GM18870 (cell line): ENCODE results near the gene ATP1A3.
"Not testable (repeated sequence)": the region's sequence is repeated elsewhere in the genome, so short reads cannot be mapped to it uniquely, and the experiment has no call there.

ENCODE experiments used
- ATAC-seq: cut with Tn5 transposase; IDR thresholded peaks from one replicate; pipeline ENCODE4 v1.9.1; 2021; ENCODE audit warnings: moderate library complexity; ENCODE audit not compliant: unreplicated experiment

ATP1A3 gene

DNA sequence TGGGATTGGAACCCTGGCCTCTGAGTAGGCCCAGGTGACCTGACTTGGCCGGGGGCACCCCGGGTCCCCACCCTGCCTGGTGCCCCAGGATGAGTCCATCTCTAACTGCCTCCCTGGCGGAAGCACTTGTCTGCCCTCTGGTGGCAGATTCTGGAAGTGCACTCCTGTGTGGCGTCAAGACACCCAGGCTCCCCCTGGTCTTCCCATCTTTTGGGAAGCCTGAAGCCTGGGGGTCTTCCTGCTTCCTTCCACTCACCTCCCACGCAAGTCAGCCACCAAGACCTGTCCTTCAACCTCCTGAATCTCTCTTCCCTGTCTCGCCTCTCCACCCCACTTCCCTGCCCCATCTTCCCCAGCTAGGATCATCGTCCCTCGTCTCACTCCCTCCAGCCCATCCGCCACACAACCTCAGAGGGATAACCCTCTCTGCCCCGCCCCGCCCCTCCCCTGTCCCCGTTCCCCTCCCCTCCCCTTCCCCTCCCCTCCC is 42.3 kb downstream of the ATP1A3 start:
- no peak for ATAC-seq

DNA sequence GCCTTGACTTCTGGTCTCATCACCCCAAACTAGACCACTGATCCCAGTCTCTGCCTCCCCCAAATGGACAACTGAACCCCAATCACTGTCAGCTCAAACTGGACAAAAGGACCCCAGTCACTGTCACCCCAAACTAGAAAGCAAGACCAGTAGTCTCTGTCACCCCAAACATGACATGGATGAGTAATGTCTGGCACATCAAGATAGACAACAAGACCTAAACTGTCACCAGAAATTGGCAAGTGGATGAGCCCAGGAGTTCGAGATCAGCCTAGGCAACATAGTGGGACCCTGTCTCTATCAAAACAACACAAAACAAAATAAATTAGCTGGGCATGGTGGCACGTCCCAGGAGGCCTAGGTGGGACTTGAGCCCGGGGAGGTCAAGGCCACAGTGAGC is 46.9 kb downstream of the ATP1A3 start:
- ATAC-seq: no peak

GRCh38 chr19:41945135-41945766 is 48.8 kb downstream of the ATP1A3 start:
- ATAC-seq: peak; percentile 81

DNA sequence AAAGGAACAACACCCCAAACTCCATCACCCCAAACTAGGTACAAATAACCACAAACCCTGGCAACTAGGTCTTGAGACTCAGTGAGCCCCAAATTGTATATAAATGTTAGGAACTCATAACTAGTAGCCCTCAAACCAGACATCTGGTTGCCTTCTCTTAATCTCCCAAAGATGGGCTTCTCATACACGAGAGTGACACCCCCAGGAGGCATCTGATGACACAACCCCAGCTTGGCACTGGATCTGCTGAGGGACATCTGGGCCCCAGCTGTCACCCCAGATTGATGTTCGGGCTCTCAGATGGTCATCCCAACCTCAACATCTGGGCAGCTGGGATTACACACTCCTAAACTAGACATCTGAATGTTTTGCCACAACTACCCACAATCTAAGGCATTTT is 49.7 kb downstream of the ATP1A3 start:
- no peak for ATAC-seq

DNA sequence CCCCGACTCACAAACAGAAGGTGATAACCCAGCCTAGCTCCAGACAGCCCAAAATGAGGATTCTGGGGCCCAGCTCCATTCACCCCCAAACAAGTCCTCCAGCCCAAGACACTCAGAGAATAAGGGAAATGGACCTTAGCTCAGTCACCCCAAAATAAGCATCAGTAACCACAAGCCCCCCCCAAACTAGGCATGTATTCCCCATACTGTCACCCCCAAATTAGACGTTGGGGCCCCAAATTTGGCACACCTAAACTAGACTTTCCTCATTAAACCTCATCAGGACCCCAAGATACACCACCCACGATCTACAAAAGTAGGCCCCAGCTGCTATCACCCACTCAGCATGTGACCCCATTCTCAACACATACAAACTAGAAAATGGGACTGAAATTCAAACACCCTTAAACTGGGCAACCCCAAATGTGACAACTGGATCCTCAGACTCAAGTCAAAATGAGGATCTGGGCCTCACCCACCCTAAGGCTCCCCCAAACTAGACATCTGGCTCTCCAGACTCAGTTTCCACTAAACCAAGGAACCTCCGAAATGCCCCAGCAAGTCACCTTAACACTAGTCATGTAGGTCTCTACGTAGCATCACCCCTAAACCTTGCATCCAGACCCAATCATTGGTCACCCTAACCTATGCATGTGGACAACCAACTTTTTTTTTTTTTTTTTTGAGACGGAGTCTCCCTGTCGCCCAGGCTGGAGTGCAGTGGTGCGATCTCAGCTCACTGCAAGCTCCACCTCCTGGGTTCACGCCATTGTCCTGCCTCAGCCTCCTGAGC is 52.4 kb downstream of the ATP1A3 start:
- ATAC-seq: no peak

GRCh38 chr19:41940731-41941409 is 53.2 kb downstream of the ATP1A3 start:
- no peak for ATAC-seq

- no peak for ATAC-seq
Measured at GRCh38 chr19:41939861-41940730, 53.9 kb downstream of the ATP1A3 start.

GRCh38 chr19:41939209-41939608 is 54.8 kb downstream of the ATP1A3 start:
- not testable (repeated sequence) for ATAC-seq

DNA sequence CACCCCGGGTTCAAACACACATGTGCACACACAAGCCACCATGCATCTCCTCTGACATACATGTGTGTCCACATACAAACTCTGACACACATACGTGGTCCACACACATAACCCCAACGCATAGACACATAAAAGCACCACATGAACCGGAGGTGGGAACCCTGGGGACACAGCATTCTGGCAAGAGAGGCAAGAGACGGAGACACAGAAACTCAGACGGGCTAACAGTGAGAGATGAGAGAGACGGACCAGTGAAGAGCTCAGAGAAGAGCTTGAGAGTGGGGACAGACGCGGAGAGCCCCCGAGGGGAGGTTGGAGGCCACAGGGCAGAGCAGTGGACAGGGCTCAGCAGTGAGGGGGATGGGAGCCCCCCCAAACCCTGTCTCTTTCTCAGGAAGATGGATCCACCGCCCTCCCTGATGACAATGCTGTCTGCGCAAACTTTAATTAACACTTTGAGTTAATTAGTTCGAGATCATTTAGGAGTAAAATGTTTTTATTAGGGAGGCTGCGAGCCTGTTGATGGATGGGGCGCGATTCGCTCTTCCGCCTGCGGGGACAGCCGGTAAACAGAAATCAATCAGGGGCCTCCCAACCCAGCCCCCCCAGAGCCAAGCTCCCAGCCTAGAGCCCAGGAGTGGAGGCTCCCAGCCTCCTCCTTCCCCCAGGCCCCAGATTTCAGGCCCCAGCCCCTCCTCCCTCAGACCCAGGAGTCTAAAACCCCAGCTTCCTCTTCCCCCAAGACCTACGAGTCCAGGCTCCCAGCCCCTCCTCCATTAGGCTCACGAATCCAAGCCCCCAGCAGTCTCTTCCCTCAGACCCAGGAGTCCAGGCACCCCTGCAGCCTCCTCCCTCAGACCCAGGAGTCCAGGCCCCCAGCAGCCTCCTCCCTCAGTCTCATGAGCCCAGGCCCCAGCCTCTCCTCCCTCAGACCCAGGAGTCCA is 56.2 kb downstream of the ATP1A3 start:
- no peak for ATAC-seq

DNA sequence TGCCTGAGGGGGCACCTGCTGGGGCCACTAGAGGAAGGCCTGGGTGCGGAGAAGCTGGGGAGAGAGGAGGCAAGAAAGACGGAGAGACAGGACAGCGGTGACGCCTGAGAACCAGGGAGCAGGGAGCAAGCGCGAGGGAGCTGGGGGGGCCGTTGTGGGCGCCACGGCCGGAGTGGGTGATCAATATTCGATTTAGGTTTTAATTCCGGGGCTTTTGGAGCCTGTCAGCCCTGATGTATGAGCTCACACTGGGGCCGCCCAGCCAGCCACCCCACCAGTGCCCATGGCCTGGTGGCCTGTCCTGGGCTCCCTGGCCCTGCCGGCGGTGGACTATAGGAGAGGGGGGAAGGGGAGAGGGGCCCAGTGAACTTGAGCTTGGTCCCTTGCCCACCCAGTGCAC is 57.1 kb downstream of the ATP1A3 start:
- no peak for ATAC-seq

GRCh38 chr19:41936416-41936850 is 57.6 kb downstream of the ATP1A3 start:
- ATAC-seq: no peak

DNA sequence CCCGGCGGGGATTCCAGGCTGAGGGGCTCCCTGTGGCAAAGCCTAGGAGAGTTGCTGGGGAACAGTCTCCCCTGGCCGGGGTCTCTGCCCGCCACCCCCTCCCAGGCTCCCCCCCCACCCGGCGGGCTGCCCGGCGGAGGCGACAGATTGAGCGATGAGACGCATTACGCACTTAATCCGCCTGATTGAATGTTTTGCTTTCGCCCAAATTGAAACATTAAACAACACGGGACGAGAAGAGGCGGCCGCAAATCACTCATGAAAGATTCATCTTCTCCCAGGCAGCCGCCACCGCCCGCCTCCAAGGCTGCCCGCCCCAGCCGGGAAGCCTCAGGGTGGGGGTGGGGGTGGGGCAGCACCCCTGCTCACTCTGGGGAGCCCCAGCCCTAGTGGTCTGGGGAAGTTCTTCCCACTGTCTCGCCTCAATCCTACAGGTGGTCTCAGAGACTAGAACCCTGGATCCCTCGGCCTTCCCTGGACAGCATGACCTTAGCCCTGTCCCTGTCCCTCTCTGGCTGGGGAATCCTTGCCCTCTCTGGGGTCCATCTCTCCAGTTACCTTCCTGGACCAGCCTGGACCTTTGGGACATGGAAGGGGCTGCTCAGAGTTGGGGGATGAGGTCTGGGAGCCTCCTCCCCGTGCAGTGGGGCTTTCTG is 58.1 kb downstream of the ATP1A3 start:
- no peak for ATAC-seq

DNA sequence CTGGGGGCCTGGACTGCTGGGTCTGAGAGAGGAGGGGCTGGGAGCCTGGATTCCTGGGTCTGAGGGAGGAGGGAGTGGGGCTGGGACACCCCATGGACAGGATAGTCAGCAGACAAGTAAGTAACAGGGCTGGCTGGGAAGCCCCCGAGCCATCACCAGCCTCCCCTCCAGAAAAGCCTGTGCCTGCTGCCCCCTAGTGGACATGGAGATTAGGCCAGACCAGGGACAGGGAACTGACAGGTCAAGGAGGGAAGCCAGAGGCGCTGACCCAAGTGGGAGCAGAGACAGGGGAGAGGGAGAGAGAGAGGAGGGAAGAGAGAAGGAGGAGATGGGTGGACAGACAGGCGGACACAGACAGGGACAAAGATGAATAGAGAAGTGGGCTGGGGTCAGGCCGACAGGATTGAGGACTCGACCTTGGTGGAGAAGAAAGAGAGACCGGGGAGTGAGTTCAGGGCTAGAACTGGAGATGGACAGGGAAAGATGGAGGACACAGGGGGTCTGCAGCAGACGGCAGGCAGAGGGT is 59.1 kb downstream of the ATP1A3 start:
- no peak for ATAC-seq

DNA sequence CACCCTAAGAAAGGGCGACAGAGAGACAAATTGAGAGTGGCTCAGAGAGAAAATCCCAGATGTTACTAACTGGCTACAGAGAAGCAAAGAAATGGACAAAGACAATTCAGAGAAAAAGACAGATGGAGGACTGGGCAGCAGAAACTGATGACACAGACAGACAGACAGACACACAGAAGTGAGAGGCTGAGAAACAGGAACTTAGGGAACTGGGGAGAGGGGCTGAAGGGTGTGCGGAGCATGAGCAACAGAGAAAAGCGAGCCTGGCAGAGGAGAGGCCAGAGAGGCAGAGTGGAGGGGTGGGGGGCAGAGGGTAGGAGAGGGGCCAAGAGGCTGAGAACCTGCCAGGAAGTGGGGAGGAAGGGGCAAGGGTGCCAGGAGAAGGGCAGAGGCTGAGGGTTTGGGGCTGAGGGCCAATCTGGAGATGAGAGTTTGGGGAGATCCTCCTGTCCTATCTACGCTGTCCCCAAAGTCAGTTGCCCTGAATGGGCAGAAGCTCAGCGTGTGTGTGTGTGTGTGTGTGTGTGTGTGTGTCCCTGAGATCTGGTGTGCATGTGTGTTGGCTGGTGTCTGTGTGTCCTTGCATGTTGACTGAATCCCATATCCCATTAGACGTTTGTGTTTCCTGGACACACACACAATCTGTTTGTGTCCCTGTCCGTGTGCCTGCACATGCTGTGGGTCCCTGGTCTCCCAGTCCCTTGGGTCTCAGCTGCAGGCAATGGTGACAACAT is 60.2 kb downstream of the ATP1A3 start:
- ATAC-seq: no peak

DNA sequence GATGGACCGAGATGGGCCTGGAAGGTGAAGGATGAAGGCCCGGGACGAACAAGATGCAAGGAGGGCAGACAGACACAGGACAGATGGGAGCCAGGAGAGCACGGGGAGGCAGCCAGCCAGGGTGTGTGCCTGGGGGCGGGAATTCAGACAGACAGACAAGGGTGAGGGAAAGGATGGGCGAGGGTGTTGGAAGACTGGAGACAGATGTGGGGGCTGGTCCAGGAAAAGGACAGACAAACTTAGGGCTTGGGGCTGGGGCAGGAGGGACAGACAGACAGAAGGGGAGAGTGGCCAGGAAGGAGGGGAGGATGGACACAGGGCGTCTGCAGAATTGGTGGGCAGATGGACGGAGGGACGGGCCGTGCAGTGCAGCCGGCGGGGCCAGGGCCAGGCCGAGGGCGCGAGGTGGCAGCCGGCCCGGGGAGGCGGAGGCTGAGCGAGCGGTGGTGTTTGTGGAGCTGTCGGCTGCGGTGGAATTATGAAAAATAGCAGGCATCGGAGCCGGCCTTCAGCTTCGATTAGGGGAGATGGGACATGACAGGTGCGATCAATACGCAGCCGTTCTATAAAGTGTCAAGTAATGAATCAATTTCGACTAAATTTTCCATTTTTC is 61.2 kb downstream of the ATP1A3 start:
- ATAC-seq: no peak

- ATAC-seq: no peak
Measured at GRCh38 chr19:41932259-41932719, 61.7 kb downstream of the ATP1A3 start.

DNA sequence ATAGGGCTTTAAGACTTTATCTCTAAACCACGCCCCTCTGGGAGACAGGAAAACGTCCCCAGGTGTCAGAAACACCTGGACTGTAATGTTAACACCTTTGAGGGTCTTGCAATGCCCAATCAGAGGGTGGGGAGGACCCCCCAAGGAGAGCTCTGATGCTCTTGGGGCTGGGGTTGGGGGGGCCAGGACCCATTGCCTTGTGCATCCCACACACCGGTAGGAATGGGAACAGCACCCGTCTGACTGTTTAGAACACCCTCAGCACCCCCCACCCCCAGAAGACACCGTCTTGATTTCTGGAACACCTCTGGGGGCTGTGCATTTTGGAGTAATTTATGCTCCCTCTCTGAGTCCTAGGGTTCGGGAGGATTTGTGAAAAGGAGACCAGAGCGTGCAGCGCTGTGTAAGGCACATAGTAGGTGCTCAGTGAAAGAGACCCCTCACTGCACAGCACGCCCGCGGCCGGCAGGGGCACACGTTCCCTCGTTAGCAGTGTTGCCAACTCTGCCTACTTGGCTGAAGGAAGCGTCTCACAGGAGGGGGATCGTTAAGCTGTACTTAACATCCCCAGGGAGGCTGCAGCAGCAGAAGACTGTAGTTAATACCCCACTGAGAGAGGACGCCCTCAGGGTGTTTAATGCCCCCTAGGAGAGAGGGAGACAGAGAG is 63.0 kb downstream of the ATP1A3 start:
- ATAC-seq: no peak
